ENCODE data around the gene RIPOR3.
"Not testable (repeated sequence)": the region's sequence is repeated elsewhere in the genome, so short reads cannot be mapped to it uniquely, and the experiment has no call there.

The RIPOR3 gene

DNA sequence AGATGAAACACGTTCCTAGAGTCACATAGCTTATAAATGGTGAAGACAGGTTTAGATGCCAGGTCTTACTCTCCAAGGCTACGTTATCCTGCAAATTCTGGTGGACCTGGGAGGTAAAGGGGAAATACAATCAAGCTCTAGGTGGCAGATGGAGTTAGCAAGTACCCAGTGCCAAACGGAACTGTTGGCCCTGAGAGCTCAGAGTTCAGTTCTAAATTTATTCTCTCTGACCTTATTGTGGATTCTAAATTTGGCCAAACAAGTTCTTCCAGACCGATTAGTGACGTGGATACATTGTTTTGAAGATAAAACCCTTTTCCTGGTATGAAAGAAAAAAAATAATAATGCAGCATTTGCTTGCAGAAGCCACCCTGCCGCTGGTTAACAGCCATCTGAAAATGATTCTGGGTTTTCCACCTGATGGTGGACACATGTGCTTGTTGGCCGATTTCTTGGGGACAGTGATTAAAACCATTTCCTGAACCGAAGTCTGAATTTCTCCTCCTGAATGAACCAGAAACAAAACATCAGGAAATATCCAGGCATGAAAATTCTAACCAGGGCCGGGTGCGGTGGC, 32.5 kb downstream of the RIPOR3 start:
- DNase-seq, result no peak

DNA sequence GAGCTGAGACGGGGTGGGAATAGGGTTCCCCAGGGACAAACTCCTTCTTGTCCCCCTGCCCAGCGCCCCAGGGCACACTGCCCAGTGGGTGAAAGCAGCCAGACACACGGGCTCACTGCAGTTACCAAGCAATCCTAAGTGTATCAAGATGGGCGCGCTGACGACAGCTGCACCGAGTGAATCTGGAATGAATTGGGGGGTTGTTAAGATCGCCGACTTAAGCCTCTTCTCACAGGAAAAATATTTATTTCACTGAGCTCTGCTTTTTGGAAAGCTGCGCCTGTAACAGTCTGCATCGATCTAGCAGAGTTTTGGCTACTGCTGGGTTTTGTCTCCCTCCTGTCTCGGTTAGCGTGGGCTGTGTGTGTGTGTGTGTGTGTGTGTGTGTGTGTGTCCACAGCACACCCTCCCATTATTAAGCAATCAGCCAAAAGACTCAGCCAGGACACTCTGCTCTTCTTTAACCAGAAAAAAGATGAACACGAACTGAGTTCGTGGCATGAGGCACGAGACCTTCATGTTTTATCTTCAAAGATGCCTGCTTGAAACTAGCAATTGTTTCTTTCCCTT, 35.9 kb downstream of the RIPOR3 start:
- DNase-seq, result no peak

DNA sequence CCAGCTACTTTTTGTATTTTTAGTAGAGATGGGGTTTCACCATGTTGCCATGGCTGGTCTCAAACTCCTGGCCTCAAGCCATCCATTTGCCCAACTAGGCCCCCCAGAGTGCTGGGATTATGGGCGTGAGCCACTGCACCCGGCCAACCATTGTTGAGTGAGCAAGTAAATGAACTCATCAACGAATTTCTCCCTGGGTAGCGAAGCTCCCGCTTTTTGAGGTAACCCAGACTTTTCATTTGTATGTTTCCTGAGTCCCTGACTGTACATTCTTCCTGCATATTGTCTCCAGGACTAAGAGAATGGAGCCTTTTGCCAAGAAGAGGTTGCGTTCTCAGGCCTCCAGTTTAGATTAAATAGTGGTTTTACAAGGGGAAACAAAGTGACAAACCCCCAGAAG, 36.4 kb downstream of the RIPOR3 start:
- DNase-seq, result no peak

DNA sequence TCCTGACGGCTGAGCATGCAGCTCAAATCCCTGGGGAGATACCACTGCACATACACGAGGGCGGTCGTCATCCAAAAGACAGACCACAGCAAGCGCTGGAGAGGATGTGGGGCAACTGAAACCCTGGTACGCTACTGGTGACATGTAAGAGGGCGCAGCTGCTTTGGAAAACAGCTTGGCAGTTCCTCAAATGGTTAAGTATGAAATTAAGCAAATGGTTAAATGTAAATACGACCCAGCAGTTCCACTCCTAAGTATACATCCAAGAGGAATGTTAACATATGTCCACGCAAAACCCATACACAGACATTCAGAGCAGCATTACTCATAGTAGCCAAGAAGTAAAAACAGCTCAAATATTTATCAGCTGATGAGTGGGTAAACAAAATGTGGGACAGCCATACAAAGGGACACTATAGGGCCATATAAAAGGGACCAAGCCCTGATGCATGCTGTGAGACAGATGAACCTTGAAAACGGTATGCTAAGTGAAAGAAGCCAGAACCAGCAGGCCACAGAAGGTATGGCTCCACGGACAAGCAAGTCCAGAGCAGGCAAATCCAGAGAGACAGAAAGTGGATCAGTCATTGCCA, 38.5 kb downstream of the RIPOR3 start:
- no peak for DNase-seq

DNA sequence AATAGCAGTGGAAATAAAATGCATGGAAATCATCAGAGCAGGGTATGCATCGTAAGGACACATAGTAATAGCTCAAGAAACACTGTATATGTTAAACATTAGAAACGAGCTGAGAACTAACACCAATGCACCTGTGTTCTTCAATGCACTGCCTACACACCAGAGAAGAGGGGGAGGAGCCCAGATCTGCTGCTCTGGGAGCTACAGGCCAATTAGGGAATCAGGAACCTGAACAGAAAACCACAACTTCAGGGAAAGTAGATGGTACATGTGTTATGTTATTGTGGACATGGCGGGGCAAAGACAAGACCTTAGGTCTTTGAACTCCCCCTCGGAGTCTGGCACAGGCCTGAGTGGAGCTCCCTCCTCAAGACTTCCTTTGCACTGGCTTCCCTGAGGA, 39.7 kb downstream of the RIPOR3 start:
- DNase-seq, result no peak

DNA sequence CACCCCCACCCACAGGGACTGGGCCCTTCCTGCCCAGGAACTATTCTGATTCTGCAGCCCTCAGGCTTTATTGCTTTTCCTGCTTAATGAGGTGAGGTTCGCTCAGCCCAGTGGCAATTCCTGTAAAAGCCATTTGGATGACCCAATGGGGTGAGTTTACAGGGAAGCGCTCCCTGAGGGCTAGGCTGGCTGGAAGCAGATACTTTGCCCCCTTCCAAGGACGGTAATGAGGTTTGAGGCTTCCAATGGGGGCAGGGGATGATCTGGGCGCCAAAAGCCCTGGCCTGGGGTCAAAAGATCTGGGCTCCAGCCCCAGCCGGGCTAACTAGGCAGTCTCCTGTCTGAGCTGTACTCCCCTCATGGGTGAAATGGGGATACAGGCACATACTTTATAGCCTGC, 41.8 kb downstream of the RIPOR3 start:
- DNase-seq, result no peak

DNA sequence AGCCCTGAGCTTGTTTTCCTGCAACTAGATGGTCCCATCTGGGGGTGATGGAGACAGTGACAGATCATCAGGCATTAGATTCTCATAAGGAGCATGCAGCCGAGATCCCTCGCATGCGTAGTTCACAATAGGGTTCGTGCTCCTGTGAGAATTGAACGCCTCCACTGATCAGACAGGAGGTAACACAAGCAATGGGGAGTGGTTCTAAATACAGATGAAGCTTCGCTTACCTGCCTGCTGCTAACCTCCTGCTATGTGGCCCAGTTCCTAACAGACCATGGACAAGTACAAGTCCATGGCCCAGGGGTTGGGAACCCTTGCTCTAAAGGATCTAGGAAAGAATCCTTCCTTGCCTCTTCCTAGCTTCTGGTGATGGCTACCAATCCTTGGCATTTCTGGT, 42.7 kb downstream of the RIPOR3 start:
- DNase-seq, result no peak

DNA sequence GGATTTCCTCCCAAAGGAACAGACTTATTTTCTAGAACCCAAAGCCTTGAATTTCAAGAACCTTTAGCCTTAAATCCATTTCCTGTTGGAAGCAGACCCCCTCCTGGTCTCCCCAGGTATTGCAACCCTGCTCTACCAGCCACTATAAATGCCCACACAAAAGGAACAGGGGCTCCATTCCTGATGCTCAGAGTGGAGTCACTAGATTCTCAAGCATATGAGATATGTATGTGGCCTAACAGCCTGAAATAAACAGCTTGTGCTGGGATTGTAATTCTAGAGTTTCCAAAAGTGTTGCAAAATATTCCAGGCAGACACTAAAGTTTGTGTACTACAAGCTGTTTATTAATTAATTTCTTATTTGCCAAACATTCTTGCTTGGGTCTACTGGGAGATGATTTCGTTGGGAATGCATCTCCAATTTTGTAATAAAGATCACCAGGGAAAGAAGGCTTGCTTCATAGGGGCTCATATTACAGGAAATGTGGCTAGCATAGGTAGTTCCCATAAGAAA, 44.8 kb downstream of the RIPOR3 start:
- no peak for DNase-seq

DNA sequence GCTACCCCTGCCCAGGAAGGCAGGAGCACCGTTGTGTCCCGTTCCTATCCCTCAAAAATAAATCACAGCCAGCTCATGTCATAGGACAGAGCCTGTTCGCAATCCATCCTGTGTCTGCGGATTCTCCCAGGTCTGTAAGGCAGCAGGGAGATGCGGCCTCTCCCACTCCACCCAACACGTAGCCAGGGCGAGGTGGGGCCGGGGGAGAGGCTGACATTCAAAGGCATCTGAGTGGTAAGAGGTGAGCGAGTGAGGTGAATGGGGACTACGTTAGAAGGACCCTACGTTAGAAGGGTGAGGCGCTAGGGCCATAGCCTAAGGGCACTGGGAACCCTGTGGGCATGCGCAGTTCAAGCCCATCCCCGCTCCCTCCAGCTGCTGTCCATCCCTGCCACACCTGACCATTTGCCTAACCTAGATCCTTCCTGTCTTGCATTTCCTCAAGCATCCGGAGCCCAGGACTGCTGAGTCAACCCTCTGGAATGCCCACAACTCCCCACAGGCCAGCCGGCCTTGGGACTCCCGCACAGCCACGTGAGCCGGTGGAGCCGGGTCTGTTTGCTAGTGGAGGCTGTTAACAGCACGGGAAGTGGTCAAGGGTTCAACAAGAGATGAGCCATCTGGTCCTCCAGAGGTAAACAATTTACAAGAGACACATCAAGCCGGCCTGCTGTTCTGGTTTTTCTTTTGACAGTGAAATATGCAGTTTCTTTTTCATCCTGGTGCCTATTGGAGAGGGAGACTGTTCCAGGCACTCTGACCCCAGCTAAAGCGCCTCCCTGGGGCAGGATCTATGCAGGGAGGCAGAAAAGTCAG, 45.9 kb downstream of the RIPOR3 start:
- DNase-seq, result peak; percentile 98 to 99

DNA sequence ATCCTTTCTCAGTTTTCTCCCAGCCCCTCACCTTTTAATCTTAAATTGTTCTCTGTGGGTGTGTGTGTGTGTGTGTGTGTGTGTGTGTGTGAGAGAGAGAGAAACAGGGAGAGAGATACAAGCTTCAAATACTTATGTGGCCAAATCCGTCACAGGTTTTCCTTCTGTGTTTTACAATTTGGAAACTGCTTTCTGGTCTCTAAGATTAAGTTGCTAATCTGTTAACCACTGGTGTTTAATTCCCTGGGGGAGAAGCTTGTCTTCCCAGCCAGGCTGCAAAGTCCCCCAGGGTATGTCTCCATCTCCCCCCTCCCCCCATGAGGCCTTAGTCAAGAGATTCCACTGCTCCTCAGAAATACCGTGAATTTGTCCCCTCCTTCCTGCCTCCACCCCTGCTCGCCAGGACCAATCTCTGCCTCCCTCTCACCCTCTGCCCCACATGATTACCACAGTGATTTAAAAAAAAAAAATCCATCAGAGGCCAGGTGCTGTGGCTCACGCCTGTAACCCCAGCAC, 49.0 kb downstream of the RIPOR3 start:
- no peak for DNase-seq

DNA sequence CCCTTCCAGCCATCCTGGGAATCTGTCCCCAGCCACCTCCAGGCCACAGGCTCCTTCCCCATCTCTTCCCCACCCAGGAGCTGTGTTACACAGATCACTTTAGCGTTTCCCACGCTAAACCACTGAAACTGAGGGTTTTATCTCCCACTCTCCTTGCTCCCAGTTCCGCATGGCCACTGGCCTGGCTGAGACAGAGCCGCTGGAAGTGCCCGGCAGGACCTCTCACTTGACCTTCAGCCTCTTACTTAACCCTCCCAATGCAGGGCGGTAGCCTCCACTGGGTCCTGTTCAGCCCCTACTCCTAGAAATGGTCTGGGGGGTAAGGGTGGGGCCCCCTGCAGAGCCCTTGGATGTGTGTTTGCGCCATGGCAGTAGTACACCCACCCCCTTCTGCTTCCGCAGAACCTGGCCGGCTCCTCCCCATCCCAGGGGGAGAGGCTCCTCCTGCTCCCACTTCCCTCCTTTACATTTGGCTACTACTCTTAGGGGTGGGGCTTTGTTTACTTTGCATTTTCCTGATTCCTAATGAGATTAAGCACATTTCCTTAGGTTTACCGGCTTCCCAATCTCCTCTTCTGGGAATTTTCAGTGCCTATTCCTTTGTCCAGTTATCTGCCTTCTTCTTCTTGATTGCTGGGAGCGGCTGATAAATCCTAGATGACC, 49.6 kb downstream of the RIPOR3 start:
- DNase-seq, result not testable (repeated sequence)

DNA sequence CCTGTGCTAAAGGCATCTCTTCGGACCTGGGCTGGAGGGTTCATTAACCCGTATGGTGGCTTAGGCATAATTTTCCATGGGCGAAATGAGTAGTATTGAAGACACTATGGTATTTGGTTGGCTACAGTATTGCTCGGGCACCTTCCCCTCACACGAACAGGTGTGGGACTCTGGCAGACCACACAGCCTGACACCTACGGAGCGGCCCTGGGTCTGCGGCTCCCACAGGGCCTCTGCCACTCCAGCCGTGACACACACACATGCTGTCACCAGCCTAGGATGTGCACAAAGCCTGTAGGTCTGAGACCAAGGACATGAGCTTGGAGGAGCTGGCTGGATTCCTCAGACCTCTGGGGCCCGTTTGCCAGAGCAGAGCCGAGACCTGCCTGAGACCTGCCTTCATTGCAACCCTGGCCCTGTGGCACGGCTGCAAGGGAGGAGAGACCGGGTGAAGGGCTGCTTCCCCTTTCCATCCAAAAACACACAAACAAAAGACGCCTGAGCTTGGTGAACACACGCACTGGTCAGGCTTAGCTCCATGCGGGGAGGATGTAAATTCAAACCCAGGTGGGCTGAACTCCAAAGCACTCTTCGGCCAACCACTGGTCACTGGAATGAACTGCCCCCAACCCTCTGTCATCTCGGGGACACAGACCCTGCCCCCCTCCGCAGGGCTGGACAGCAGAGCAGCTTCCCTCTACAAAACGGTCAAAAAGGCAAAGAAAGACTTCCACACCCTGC, 51.2 kb downstream of the RIPOR3 start:
- not testable (repeated sequence) for DNase-seq

DNA sequence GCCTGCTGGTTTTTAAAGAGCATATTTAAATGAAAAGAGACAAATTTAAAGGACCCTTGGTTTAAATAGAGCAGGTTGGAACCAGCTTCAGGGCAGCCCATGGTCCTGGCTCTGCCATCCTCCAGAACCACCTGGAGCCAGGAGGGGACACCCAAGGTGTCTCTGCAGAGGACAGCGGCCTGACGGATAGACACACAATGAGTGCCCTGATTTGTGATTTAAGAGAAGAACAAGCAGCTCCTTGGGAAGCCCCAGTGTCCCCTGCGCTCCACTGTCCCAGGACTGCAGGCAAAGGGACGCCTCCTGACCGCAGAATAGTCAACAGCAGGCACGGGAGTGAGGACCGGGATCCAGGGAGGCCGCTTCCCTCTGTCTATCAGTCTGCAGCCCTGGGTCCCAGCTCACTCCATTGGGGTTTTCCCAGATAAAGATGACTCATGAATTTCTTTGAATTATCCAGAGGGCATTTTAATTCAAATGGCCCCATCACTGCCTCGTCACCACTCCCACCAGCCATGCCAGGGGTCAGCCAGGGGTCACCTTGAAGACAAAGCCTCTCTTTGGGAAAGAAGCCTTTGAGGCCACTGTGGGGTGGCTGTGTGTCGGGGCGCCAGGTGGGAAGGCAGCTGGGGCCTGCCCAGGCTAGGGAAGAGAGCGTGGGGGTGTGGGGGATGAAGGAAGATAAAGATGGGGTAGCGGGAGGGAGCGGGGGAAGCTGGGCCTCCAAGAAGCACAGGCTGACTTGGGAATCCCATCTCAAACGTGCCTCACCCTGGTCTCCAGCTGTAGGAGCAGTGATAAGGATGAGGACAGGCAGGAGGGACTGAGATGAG, 53.1 kb downstream of the RIPOR3 start:
- not testable (repeated sequence) for DNase-seq

DNA sequence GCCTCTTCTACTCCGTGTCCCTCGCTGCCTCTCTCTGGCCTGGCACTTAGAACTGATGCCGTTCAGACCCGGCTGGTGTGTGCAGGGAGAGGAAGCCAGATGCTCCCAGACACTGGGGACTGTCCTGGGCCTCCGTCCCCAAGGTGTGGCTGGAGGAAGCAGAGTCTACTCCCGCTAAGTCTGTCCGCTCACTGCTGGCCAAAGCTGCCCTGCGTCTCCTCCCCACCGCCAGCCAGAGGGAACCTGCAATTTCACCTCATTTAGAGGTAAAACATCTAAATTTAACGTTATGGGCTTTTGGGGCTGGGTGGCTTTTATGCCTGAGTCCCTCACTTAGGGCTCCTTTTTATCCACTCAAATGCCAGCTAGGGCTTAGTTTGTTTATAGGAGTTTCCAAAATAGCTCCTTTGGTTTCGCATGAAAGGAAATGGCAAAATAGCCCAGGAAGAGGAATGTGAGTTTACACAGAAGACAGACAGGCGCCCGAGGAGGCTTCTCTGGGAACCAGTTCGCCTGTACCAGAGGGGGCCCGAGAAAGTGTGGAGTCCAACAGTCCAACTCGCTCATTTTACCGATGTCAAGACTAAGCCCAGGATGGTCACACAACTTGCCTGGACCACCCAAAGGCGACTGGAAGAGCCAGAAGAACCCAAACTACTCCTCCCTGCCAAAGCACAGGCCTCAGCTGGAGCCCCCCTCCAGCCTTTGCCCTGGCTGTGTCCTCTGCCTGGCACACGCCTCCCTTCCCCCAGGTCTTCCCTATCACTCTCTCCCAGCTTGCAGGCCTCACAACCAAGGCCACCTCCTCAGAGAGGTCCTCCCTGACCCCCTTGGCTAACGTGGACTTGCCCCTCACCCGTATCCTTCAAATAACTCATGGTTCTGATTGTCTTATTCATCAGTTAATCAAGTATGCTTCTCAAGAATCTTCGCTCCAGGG, 54.5 kb downstream of the RIPOR3 start:
- DNase-seq, result no peak

DNA sequence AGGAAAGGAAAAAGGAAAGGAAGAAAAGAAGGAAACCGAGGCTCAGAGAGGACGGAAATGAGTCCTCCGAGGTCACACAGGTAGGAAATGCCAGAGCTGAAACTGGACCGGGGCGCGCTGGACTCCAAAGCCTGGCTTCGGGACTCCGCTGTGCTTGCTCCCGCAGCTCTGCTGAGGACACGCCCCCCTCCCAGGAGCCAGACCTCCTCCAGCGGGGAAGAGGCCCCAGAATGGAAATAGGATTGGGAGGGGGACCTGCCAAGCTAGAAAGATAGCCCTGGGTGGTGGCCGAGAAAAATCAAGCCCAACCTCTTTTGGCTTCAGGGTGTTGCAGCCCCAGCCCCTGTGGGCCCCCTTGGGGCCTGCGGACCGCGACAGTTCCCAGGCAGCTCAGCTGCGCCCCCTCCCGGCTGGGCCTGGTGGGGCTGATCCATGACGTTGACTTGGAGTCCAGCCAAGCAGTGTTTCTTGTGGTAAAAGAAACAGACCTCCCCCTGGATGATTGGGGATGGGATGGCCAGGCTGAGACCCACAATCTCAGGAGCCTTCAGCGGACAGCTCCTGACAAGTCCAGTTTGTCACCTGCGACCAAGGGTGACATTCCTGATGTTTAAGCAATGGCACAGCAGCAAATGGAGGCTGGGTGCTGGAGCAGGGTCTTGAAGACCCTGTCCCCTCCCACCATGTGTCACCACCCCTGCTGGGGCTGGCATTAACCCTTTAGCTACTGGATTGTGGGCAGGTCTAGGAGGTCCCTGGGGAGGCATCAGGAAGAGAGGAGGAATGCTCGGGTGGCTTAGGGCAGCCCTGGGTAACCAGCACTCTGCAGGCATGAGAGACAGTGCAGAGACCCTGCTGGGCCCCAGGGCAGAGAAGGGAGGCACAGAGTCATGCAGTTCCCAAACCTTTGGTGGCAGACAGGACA, 55.4 kb downstream of the RIPOR3 start:
- peak in 1 of 2 experiments; percentile 67 for DNase-seq

DNA sequence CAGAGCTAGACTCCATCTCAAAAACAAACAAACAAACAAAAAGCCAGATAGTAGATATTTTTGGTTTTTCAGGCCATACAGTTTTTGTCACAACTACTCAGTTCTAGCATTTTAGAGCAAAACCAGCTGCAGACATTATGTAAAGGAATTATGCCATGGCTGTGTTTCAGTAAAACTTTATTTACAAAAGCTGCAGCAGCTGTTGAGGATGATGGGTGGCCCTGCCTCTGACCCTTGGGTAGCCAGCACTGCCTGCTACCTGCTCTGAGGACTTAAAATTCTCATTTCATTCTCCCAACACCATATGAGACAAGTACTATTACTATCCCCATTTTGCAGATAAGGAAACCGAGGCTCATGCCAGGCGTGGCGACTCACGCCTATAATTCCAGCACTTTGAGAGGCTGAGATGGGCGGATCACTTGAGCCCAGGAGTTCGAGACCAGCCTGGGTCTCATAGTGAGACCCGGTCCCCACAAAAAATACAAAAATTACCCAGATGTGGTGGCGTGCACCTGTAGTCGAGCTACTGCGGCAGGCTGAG, 56.3 kb downstream of the RIPOR3 start:
- DNase-seq, result no peak

DNA sequence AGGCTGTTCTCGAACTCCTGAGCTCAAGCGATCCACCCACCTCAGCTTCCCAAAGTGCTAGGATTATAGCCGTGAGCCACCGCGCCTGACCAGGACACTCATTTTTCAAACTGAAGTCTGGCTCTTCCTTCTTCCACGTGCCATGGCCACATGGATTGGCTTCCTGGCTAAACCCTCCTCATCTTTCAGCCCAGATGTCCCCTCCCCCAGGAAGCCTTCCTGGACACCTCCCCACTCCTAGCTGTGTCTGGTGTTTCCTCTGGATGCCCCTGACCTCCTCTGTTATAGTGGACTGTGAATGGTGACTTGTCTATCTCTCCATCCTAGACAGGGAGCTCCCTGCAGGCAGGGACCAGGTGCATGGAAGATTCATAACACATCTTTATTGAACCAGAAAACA, 57.2 kb downstream of the RIPOR3 start:
- DNase-seq, result no peak

DNA sequence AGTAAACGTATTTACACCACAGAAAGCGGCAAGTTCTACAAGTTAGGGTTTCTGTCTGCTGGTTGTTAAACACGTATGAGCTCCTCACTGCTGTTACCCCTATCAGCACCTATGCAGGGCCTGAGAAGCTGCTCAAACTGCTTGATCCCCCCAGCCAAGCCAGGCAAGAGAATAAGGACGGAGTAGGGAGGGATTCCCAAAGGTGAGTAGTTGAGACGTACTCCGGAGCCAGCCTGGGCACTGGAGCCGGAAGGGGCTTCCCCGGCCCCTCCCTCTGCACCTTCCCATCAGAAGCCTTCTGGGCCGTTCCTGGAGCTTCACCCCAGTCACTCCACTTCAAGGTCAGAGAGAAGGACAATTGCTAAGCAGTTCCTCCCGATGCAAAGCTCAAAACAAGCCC, 58.0 kb downstream of the RIPOR3 start:
- no peak for DNase-seq

DNA sequence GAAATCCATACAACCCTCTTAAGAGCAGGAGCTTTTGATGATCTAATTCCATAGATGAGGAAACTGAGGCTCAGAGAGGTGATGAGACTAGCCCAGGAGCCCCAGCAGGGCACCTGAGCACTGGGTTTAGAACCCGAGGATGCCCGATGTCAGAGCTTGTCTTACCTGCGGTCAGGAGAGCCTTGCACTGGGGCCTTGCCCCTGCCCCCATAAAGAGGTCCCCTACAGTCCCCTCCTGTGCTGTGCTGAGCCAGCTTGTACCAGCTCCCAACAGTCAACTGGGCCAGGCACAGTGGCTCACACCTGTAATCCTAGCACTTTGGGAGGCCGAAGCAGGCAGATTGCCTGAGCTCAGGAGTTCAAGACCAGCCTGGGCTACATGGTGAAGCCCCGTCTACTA, 58.6 kb downstream of the RIPOR3 start:
- DNase-seq, result no peak
